Right lung (tissue), 5 donors: ENCODE data around the gene MAF. TPM values are rescaled to one million over a fixed set of nuclear protein-coding genes. Genes with fewer than 3 reads are reported as not detected.

ENCODE experiments used
- DNase-seq, 2 donors: peaks; one replicate each; pipeline ENCODE4 v3.0.0-alpha.2; 2013
- polyA plus RNA-seq, 5 donors: library from polyadenylated mRNA; unstranded; fragments of 120-200 nt; gene quantifications; one replicate each; pipeline versions ENCODE4 v1.2.1 to v1.2.3, GENCODE V29; 2013; ENCODE audit warnings: inconsistent platforms in 1 of 5, low replicate concordance in 1 of 5; ENCODE audit not compliant: insufficient read length in 5 of 5, insufficient read depth in 1 of 5

MAF gene
- polyA plus RNA-seq, 5 donors, result 79.3 to 119 (median 99.5) TPM

DNA sequence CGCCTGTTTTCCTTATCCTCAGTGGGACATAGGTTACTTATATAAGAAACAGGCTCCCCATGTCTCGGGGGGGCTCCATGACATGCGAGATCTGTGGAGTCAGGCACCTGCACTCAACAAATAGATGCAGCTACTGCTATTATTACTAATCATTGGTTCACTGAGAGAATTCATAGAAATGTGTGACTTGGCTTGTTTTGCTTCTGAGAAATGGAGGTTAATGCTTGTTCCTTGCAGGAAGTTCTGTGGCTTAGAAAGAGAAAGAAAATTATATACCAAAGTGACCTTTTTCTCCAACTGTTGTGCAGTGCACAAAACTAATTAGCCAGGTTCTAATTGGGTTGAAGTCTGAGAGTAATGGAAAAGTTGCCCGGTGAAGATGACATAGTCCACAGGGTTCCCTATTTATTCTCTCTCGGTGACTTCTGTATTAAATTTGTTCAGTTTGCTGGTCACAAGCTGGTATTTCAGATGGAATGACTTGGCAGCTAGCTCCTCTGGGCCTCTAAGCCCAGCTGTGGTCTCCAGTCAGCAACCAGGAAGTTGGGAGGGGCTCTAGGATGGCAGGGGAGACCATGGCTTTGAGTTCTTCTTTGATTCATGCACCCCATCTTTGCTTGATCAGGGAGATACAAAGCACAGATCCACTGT is 17.6 kb upstream of the MAF start:
- no peak for DNase-seq

DNA sequence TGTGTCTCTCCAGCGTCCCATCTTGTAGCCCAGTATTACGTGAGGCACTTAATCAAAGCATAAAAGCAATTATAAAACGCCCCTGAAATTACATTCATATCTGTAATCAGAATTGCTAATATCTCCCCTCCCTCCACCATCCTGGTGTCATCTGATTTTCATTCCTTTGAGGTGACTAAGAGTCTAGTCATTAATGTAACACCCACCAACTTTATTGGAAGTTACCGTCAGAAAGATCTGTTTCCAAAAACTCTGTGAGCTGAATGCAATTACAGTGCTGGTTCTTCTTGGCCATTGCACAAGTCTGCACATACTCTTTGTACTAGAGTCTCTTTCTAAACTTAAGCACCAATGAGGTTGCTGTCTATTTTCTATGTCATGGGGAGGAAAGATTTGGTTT is 12.5 kb upstream of the MAF start:
- no peak for DNase-seq

DNA sequence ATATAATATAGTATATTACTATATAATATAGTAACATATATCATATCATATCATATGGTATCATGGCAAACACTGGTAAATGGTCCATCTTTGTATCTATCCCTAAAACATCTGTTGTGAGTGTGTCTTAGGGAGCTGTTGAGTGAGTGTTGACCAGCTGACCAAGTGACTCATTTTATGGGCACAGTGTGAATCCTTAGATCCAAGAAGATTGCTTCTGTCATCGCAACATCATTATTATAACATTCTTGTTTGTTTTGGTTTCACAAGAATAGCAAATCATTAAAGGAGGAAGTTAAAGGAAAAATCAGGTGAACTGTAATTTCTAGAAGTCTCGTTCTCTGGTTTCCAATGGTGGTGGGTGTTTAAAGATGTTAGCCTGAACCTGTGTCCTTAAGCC is 11.7 kb upstream of the MAF start:
- DNase-seq, result no peak

DNA sequence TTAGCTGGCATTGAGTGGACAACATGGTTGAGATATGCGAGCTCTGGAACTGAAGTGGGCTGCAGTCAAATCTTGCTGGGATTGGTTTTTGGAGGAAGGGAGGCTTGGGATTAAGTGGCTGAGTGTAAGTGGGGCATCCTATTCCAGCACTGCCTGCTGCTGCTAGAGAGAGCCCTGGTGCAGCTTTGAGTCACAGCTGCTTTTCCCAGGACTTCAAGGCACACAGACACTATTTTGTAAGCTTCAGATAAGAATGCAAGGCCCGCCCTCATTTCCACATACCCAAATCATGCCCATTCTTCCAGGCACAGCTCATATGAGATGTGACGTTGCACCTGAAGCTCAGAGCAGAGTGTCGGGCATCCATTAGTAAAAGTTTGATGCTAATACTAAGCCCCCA is 10.2 kb upstream of the MAF start:
- DNase-seq, result no peak

DNA sequence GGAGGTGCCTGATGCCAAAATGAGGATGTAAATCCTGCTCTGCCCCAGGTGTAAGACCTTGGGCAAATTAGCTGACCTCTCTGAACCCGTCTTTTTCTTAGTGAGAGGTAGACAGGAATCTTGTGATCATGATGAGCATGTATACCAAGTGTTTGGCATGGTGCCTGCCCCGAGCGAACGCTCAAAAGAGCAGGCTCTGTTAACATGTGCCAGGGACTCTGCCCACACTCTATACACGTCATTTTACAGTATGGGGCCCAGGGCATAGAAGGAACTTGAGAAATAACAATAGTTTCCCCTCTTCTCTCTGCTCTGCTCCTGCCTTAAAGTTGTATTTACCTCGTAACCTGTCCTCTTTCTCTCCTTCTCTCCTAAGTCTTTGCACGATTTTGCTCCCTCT is 9.3 kb upstream of the MAF start:
- DNase-seq, result no peak

DNA sequence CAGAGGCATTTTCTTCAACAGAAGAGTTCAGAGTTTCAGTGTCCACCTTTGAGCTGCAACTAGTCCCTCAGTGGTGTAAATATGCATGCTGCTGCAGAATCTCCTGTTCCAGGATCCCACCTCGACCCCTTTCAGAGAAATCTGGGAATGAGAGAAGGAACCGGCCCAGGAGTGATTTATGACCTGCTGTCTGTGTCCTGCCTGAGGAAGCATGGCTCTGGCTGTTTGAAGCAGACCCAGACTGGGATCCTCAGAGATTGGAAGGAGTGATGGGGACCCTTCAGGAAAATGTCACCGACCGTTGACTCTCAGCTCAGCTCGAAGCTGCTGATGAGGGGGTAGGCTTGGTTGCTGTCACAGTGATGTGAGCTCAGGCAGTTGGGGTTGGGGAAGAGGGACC is 8.4 kb upstream of the MAF start:
- DNase-seq, result no peak

DNA sequence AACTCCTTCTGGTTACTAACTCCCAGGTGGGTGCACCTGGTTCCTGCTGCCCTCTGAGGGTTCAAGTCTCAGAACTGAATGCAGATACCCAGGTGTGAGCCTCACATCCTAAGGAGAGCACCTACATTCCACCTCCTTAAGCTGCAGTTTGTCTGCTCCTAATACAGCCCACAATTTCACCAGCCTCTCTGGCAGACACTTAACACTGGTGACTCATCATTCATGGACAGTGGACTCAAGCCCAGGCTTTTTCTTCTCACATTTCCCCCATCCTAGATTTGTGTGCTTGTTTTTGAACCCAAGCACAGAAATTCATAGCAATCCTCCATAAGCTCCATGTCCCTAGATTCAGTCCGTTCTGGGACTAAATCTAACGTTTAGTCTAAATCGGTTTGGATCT is 7.0 kb upstream of the MAF start:
- DNase-seq, result no peak

DNA sequence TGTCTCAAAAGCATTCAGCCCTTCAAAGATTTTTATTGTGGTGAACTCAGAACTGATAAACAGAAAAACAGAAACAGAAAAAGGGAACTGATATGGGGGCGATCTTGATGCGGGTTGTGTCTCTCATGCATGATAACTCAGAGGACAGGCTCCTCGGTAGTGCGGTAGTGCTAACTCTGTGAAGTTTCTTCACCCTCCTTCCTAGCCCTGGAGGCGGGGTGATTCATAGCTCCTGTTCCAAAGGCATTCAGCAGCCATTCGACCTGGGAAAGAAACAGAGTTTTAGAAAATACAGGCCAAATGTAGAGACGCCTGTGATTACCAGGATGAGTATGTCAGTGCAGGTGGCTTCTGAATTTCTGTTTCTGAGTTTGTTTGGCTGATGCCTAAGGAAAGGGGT is 5.5 kb upstream of the MAF start:
- no peak for DNase-seq

DNA sequence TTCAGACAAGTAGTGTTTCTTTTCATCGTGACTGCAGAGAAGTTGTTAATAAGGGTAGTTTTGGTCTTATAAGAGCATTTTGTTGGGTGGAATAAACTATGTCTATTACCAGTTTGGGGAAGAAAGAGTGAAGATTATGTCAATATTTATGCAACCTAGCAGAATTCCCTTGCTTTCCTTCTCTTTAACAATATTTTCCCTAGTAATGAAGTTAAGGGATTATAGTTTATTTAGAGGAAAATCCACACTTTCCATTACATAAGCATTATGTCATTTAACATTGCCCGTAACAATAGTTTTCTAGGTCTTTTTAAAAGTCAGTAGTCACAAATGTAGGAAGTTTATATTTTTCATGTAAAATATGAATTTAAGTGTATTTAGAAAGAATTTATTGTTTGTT is 2.5 kb upstream of the MAF start:
- no peak for DNase-seq

DNA sequence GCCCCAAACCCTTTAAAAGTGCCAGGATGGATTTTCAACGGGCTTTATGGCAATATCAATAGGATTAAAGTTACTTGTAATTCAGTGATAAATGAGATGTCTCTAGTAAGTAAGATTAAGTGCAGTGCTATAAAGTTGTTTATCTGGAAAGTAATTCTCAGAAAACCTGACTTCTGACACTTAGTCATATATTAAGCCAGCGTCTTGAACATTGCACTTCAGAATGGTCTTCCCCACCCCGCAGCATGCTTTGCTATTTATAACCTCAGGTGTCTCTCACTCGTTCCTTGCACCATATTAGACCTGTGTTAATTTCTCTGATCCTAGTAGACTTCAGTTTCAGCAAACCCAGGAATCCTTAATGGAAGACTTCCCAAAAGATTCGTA is 2.1 kb upstream of the MAF start:
- no peak for DNase-seq

DNA sequence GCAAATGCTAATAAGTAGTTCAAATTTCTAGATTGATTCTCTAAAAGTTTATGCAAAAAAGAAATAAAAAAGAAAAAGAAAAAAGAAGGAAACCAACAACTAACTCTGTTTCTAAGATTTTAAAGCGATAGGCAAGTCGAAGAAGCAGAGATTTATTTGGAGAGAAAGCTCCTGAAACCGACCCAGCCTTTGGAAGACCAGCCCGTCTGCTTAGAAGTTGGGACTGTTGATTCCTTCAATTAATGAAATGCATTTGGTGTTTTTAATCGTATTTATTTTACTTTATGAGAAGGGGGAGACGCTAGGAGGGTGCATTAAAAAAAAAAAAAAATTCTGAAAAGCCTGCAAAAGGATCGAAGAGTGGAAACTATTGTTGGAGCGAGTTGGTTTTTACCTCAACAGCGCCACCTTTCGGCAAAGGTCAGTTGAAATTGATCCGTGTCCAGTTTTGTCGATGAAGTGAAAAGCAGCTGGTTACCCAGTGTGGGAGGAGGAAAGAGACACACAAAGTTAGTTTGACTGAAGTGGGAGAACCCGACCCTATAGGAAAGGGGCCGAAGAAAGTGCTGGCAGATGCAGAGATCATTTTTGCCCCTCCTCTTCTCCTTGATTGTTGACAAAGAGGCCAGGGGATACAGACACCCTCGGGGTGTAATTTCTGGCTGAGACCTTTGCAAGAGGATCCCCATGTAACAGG is 1.5 kb upstream of the MAF start:
- DNase-seq, result peak; percentile 92 to 94

DNA sequence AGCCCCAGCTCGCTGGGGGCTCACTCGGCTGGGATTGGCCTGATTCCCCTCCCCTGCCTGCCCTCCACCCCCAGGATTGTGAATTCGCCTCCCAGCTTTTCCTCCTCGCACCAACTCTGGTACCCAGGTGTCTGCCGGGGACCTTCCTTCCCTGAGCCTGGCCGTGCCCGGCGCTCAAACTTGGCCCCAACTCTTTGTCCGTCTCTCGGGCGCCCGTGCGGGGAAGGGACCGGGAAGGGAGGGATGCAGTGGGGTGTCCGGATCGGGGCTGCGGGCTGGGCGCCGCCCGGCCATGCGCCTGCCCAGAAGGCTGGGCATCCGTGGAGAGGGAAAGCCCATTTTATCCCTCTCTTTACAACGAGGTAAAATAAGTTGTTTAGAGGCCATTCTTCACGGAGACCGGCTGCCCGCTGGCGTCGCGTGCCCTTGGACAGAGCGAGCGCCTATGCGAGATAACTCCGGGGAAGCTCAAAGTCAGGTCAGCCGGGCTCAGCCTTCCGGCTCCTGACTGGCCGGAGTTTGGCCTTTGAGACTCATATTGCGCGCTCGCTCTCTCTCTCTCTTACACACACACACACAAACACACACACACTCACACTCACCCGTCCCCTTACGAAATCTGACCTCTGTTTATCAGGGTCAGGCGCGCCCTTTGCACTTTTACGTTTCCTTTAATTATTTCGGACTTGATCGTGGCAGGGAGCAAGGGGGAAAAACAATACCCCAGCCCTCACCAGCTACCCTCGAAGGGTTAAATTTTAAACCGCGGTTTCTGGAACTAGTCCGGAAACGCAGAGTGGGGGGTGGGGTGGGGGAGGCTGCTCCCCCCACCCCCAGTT is 774 bp upstream of the MAF start:
- DNase-seq, result no peak

DNA sequence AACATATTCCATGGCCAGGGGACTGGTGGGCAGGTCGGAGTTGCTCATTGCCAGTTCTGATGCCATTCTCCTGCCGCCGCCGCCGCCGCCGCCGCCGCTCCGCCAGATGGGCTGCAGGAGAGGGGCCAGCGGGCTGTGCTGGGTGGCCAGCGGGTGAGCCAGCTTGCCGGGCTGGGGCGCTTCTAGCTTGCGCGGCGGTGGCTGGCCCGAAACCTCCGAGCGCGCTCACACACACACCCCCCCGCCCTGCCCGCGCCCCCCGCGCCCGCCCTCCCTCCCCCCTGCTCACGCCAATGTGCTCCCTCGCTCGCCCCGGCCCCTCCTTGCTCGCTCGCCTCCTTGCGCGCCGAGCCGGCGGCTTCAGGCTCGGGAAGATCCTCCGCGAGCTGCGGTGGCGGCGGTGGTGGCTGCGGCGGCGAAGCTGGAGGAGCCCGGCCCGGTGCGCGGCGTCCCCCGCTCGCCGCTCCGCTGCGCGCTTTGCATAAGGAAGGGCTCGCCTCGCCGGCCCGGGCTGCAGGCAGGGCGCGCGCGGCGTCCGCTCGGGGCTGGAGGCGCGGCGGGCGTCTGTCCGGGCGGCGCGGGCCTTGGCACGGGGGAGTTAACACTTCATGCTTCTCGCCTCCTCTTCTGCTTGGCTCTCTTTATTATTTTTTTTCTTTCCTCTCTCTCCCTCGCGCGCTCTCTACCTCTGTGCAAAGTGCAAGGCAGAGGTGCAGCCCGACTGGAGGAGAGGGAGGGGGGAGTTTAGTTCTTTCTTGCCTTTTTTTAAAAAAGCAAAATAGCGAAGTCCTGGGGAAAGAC is 500 bp downstream of the MAF start:
- peak in 1 of 2 donors; percentile 79 for DNase-seq

DNA sequence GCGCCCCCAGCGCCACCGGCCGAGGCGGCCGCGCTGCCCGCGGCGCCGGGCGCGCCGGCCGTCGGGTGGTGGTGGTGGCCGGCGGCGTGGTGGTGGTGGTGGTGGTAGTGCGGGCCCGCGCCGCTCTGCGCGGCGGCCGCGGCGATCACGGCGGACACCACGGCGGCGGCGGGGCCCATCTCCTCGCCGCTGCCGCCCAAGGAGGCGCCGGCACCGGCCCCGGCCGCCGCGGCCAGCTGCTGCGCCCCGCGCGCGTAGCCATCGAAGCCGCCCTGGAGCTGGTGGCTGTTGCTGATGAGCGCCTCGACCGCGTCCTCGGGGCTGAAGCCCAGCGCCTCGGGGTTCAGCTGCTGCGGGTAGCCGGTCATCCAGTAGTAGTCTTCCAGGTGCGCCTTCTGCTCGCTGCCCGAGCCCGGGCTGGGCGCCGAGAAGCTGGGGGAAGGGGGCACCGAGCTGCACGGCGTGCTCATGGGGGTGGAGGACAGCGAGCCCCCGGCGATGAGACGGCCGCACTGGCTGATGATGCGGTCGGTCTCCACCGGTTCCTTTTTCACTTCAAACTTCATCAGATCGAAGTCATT is 1.2 kb downstream of the MAF start:
- no peak for DNase-seq

DNA sequence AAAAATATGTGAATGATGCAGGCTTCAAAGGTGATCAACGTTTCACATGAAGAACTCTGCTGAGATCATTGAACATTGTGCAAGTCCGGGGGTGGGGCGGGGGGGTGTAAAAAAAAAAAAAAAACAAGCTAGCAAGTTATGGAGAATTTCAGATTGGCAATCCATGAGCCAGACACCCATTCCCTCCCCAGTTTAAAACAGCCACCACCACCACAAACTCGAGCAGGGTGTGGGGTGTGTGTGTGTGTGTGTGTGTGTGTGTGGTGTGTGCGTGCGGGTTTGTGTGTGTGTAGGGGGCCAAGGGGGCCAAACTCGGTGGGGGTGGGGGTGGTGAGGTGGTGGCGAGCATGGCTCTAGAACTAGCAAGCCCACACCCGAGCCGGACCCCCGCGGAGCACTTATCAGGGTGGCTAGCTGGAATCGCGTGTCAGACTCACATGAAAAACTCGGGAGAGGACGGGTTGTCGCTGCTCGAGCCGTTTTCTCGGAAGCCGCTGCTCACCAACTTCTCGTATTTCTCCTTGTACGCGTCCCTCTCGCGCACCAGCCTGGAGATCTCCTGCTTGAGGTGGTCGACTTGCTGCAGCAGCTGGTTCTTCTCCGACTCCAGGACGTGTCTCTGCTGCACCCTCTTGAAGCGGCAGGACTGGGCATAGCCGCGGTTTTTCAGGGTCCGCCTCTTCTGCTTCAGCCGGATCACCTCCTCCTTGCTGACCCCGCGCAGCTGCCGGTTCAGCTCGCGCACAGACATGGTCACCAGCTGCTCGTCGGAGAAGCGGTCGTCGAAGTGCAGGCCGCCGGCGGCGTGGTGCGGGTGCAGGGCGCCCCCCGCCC is 2.0 kb downstream of the MAF start:
- DNase-seq, result no peak

DNA sequence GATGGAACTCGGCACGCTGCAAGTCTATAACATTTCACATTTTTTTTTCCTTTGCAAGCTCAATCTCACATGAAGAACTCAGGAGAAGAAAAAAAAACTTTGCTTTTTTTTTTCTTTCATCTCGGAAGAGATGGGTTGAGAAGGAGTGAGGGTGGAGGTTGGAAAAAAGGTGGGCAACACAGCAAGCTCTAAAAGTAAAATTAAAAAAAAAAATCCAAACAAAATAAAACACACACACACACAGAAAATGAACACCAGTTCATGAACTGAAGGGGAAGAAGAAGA is 2.5 kb downstream of the MAF start:
- no peak for DNase-seq

DNA sequence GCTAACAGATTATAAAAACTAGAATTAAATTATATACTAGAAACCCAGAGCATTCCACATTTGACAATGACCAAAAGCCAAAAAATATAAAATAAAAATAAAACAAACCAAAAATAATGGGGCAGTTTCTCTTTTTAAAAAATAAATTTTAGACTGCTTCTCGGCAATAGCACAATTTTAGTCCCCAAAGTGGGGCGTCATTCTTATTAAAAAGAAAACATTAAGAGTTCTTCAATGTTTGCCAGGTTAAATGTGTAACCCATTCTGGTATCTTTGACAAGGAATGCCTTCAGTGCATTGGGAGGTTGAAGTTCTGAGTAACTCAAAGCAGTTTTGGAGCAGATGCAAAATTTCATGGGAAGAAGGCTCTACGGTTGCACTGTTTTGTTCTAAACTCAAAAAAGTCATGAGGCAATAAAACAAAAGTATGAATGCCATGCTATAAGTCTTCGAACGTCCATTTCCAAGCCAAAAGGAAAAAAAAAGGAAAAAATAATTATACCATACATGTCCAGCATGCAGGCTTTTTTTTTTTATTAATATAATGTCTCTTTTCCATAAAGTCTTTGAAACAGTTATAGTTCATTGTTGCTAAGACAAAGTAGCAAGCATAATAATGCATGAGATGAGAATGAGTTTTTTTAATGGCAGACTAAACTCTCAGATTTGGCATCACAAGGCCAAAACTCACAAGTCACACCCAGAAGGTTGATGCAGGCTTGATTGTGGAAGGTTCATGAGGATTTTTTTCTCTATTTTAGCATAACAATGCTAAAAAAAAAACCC is 3.1 kb downstream of the MAF start:
- no peak for DNase-seq

DNA sequence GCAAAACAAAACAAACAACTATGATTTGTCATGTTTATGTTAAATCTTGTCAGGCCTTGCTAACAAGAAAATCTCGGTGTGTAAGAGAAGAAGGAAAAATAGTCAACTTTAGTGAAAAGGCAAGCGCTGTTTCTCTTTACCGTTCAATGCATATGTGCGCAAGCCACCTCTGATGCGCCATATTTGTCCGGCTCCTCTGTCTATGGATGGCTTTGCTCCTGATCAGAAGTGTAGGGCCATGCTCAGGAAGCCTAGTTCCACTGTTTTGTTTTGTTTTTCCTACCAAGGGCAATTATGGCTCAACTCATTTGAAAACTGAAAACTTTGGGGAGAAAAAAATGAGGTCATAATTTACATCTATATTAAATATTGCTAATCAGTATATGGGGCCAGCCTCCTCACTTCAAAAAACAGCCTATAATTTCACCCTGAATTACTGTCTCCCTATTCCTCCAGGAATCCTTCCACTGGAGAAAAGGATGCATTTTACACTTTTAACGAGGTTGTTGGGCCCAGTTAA is 4.5 kb downstream of the MAF start:
- no peak for DNase-seq

DNA sequence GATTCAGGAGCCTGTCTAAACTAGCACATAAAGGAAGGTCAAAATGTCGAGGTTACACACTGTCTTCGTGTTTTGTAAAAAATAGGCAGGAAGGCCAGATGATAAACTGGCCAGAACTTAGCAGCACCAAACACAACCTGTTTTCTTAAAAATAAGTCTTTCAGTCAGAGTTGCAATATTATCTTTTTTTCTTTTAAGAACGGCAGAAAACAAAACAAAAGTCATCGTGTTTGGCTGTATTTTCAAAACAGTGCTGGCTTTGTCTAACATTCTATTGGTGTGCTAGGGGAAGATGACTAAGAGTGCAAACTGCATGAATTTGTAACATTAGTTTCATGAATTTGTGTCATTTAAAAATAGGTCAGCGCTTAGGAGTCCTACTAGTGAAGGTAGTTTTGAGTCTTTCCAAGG is 5.3 kb downstream of the MAF start:
- no peak for DNase-seq

DNA sequence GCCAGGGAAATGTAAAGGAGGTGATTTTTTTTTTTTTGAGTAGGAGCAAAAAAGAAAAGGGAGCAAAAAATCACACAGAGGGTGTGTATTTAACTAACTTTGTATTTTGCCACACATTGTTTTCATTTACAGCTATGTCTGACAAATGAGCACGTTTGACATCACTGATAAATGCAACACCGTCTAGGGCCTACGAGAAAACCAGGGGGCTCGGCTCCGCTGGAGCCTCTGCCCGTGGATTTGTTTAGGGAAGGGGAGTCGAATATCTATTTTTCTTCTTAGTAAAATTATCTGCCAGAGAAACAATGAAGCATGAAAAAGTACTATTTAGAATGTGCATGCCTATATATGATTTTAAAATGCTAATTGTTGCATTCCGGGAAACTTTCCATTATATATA is 6.8 kb downstream of the MAF start:
- no peak for DNase-seq
